Activated naive CD4-positive, alpha-beta T cell (primary cell): Measurements from ENCODE around the gene SNRPA.
"Not testable (repeated sequence)": the region's sequence is repeated elsewhere in the genome, so short reads cannot be mapped to it uniquely, and the experiment has no call there.

Source experiments
- DNase-seq, 4 experiments: peaks; one replicate each; lab custom pipeline; 2025; lab: John Stamatoyannopoulos, UW

The SNRPA gene

DNA sequence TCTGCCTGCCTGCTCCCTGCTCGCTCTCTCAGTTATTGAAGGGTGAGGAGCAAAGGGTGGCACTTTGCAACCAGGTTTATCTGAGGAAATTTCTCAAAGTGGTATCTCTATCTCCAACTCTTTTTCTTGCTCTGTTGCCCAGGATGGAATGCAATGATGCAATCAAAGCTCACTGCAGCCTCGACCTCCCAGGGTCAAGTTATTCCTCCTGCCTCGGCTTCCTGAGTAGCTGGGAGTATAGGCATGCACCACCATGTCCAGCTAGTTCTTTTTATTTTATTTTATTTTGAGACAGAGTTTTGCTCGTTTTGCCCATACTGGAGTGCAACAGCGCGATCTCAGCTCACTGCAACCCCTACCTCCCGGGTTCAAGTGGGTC, 5.6 kb upstream of the SNRPA start:
- DNase-seq: no peak

GRCh38 chr19:40747536-40747935, 3.5 kb upstream of the SNRPA start:
- DNase-seq: no peak

DNA sequence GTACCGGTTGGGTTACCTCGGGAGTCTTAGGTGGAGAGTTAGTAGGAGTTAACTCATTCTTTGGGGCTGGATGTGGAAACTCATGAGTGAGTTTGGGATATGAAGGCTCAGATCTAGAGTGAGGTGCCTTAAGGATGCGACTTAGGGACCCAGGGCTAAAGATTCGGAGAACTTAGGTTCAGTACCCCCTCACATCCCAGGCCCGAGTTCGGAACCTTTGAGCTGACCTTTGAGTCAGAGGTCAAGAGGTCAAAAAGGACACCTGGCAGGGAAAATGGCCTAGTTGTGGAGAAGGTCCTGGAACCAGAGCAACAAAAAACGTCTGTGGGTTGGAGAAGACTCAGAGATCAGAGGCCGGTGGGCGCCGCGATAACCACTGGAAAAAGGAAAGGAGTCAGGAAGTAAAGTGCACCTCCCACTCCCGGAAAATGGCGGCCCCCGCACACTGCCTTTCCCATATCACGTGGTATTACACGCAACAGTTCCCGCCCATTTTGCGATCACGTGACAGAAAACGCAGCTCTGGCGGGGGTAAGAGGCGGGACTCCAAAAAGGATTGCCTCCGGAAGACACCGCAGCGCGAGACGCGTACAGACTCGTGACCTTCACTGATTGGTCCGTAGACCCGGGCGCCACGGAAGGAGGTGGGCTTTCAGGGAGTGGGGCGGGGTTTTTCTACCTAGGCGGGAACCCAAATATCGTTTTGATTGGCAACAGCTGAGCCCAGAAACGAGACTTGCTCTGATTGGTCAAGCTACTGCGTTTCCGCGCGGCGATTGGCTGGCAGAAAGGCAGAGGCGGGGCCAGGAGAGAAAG, 737 bp upstream of the SNRPA start, which contains the start of gene ACTMAP:
ACTMAP (minus strand) TSS at position 420 of the 816 bp plus-strand sequence. CDS start 674 bp downstream, outside the sequence.
- DNase-seq: peak; percentile 93 to 100 (median 99)

- DNase-seq: no peak
Observed at GRCh38 chr19:40752257-40752781, 1.3 kb downstream of the SNRPA start.

GRCh38 chr19:40754611-40755247, 3.7 kb downstream of the SNRPA start:
- no peak for DNase-seq

GRCh38 chr19:40755248-40755624, 4.2 kb downstream of the SNRPA start:
- DNase-seq: no peak

DNA sequence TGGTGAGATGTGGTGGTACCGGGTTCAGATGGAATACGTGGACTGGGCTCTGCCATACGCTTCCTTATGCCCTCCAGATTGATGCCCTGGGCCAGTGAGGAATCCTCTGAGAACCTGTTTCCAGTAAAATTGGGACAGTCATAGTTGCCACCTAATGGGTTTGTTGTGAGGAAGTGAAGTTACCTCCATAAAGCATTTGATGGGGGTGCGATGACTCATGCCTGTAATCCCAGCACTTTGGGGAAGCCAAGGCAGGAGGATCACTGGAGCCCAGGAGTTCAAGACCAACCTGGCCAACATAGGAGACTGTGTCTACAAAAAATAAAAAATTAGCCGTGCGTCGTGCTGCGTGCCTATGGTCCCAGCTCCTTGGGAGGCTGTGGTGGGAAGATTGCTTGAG, 4.8 kb downstream of the SNRPA start:
- DNase-seq: no peak

- DNase-seq: no peak
Observed at GRCh38 chr19:40756502-40757110, 5.6 kb downstream of the SNRPA start.

DNA sequence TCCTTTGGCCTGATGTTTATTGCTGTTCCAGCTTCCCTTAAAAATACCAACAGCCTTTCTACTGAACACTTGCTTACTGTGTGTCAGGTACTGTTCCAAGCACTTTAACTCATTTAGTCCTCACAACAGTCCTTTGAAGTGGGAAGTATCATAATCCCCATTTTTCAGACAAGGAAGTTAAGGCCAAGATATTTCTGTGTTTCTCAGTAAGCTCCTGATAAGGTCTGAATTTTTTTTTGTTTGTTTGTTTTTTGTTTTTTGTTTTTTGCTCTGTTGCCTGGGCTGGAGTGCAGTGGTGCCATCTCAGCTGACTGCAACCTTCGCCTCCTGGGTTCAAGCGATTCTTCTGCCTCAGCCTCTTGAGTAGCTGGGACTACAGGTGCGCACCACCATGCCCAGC, 7.5 kb downstream of the SNRPA start:
- DNase-seq: no peak

GRCh38 chr19:40759352-40759751, 8.3 kb downstream of the SNRPA start:
- DNase-seq: no peak

GRCh38 chr19:40762754-40763470, 11.9 kb downstream of the SNRPA start:
- DNase-seq: no peak

GRCh38 chr19:40763526-40763925, 12.5 kb downstream of the SNRPA start:
- no peak for DNase-seq

GRCh38 chr19:40763963-40764362, 13.0 kb downstream of the SNRPA start:
- no peak for DNase-seq

DNA sequence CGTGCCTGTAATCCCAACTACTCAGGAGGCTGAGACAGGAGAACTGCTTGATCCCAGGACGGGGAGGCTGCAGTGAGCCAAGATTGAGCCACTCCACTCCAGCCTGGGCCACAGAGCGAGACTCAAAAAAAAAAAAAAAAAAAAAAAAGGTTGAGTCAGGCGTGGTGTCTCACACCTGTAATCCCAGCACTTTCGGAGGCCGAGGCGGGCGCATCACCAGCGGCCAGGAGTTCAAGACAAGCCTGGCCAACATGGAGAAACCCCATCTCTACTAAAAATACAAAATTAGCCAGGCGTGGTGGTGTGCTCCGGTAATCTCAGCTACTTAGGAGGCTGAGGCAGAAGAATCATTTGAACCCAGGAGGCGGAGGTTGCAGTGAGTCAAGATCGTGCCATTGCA, 15.4 kb downstream of the SNRPA start:
- not testable (repeated sequence) for DNase-seq

- DNase-seq: no peak
Observed at GRCh38 chr19:40768869-40769268, 17.9 kb downstream of the SNRPA start.

DNA sequence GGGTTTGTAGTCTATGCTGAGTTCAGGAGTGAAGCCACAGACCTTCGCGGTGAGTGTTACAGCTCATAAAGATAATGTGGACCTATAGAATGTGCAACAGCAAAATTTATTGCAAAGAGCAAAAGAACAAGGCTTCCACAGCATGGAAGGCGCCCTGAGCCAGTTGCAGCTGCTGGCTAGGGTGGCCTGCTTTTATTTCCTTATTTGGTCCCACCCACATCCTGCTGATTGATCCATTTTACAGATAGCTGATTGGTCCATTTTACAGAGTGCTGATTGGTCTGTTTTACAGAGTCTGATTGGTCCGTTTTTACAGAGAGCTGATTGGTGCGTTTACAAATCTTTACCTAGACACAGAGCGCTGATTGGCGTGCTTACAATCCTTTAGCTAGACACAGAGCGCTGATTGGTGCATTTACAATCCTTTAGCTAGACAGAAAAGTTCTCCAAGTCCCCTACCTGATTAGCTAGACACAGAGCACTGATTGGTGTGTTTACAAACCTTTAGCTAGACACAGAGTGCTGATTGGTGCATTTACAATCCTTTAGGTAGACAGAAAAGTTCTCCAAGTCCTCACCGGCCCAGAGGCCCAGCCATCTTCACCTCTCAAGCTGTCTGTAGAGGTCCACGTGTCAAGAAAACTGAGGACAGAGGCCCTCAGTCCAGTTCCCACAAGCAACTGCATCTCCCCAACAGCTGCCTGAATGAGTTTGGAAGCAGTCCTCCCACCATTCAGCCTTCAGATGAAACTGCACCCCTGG, 20.3 kb downstream of the SNRPA start:
- DNase-seq: not testable (repeated sequence)

DNA sequence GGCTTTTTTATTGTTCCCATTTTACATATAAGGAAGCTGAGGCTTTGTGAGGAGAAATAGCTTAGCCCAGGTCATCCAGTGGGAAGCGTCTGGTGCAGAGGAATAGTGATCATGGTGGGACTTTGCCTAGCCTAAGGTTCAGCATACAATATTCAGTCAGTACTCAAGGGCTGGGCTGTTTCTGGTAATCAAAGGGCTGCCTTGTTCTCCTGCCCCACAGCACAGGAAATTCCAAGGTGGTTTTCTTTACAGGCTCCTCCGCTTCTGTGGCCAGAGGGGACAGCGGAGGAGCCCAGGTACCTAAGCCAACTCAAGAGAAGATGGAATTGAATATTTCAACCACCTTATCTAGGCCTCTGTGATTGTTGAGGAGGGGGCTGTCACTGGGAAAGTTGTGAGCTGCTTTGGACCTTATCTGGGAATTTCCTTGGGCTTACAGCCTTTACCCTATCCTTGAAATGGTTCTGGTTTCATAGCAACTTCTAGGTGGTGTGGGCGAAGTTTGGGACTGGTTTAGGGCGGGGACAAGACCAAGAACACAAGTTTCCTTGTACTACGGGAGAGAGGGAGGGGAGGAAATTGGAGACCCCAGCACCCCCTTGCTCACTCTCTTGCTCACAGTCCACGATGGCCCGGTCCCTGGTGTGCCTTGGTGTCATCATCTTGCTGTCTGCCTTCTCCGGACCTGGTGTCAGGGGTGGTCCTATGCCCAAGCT, 24.1 kb downstream of the SNRPA start, which contains the start of gene MIA:
MIA (plus strand) TSS at position 606 of the 716 bp plus-strand sequence; CDS start at position 628, 22 bp downstream.
- DNase-seq: no peak

DNA sequence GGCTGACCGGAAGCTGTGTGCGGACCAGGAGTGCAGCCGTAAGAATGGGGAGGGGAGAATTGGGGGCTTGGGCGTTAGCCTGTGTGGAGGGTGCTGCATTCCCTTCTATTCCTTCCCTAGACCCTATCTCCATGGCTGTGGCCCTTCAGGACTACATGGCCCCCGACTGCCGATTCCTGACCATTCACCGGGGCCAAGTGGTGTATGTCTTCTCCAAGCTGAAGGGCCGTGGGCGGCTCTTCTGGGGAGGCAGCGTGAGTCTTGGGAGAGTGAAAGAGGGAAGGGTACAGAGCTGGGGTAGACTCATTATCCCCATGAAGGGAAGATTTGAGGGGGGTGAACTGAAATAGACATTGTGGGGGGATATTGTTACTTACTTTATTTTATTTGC, 24.6 kb downstream of the SNRPA start:
- DNase-seq: no peak

DNA sequence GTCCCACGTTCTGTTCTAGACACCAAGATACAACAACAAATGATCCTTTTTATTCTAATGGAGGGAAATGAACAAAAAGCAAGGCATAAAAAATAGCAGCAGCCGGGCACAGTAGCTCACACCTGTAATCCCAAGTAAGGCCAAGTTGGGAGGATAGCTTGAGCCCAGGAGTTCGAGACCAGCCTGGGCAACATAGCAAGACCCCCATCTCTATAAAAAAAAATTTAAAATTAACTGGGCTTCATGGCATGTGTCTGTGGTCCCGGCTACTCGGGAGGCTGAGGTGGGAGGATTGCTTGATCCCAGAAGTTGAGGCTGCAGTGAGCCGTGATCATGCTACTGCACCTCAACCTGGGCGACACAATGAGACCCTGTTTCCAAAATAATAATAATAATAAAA, 25.4 kb downstream of the SNRPA start:
- no peak for DNase-seq

- DNase-seq: peak; percentile 39 to 77 (median 60)
Observed at GRCh38 chr19:40776932-40777644, 26.1 kb downstream of the SNRPA start.
